Stromal cell of bone marrow (primary cell): ENCODE results near the gene OR10H5.
A peak's percentile ranks its signal among the peaks of the same experiment; 100 is the strongest.
"Not testable (repeated sequence)": the region's sequence is repeated elsewhere in the genome, so short reads cannot be mapped to it uniquely, and the experiment has no call there.

ENCODE experiments used
- DNase-seq: peaks from one replicate; pipeline ENCODE4 v3.0.0-alpha.2; 2012; ENCODE audit warnings: low read depth

OR10H5 gene

GRCh38 chr19:15812060-15812722 lies 24.7 kb downstream of the OR10H5 start:
- no peak for DNase-seq

- no peak for DNase-seq
Observed at GRCh38 chr19:15813916-15814315, 26.5 kb downstream of the OR10H5 start.

- no peak for DNase-seq
Observed at GRCh38 chr19:15815306-15815705, 27.8 kb downstream of the OR10H5 start, which contains the start of gene OR10H1. OR10H1 (minus strand) TSS chr19:15815664; CDS start chr19:15808037, 7,627 bp downstream.

- no peak for DNase-seq
Observed at GRCh38 chr19:15820646-15821045, 33.2 kb downstream of the OR10H5 start.

- no peak for DNase-seq
Observed at GRCh38 chr19:15825753-15826152, 38.3 kb downstream of the OR10H5 start.

GRCh38 chr19:15828121-15828610 lies 40.7 kb downstream of the OR10H5 start:
- no peak for DNase-seq

- DNase-seq = not testable (repeated sequence)
Observed at GRCh38 chr19:15828611-15829305, 41.3 kb downstream of the OR10H5 start.

GRCh38 chr19:15829306-15829698 lies 41.8 kb downstream of the OR10H5 start:
- DNase-seq = no peak

GRCh38 chr19:15829786-15830185 lies 42.3 kb downstream of the OR10H5 start:
- DNase-seq = no peak

- no peak for DNase-seq
Observed at GRCh38 chr19:15831626-15832025, 44.2 kb downstream of the OR10H5 start.

GRCh38 chr19:15834232-15834631 lies 46.8 kb downstream of the OR10H5 start:
- not testable (repeated sequence) for DNase-seq

GRCh38 chr19:15835565-15836329 lies 48.3 kb downstream of the OR10H5 start:
- DNase-seq = not testable (repeated sequence)

- DNase-seq = peak; percentile 89
Observed at GRCh38 chr19:15836330-15837220, 49.1 kb downstream of the OR10H5 start.

GRCh38 chr19:15837221-15837731 lies 49.8 kb downstream of the OR10H5 start:
- no peak for DNase-seq

- DNase-seq = no peak
Observed at GRCh38 chr19:15838351-15838750, 50.9 kb downstream of the OR10H5 start.

- DNase-seq = not testable (repeated sequence)
Observed at GRCh38 chr19:15839888-15840287, 52.4 kb downstream of the OR10H5 start.

- no peak for DNase-seq
Observed at GRCh38 chr19:15840833-15841232, 53.4 kb downstream of the OR10H5 start.

GRCh38 chr19:15841875-15842569 lies 54.6 kb downstream of the OR10H5 start:
- no peak for DNase-seq

- DNase-seq = no peak
Observed at GRCh38 chr19:15843203-15843893, 55.9 kb downstream of the OR10H5 start.

GRCh38 chr19:15843894-15844222 lies 56.4 kb downstream of the OR10H5 start:
- not testable (repeated sequence) for DNase-seq
